Activated naive CD8-positive, alpha-beta T cell (primary cell): ENCODE results near the gene SIRT1.
"Not testable (repeated sequence)": the region's sequence is repeated elsewhere in the genome, so short reads cannot be mapped to it uniquely, and the experiment has no call there.

Source experiments
- H3K27ac Mint-ChIP-seq: one replicate; pipeline ENCODE4 v1.8.0; 2021; ENCODE audit warnings: mixed read lengths
- H3K27me3 Mint-ChIP-seq: one replicate; pipeline ENCODE4 v1.8.0; 2021; ENCODE audit warnings: mixed read lengths
- H3K36me3 Mint-ChIP-seq: one replicate; pipeline ENCODE4 v1.8.0; 2021; ENCODE audit warnings: mixed read lengths
- H3K4me1 Mint-ChIP-seq: one replicate; pipeline ENCODE4 v1.8.0; 2021; ENCODE audit warnings: low read depth, mixed read lengths
- H3K4me3 Mint-ChIP-seq: one replicate; pipeline ENCODE4 v1.8.0; 2021; ENCODE audit warnings: mild to moderate bottlenecking, mixed read lengths
- H3K9me3 Mint-ChIP-seq: one replicate; pipeline ENCODE4 v1.8.0; 2021; ENCODE audit warnings: low read depth, mixed read lengths

Gene SIRT1

DNA sequence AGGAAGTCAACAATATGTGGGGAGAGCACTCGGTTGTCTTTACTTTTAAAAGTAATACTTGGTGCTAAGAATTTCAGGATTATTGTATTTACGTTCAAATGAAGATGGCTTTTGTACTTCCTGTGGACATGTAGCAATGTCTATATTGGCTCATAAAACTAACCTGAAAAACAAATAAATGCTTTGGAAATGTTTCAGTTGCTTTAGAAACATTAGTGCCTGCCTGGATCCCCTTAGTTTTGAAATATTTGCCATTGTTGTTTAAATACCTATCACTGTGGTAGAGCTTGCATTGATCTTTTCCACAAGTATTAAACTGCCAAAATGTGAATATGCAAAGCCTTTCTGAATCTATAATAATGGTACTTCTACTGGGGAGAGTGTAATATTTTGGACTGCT, 32.7 kb downstream of the SIRT1 start:
- Mint-ChIP-seq H3K27ac (peak overlapping the region; percentile 72), H3K9me3 (no peaks in the 10 kb centered on the region), H3K36me3 (peaks cover 11% of the 10 kb centered on the region), H3K4me3 (no peak overlapping the region), H3K4me1 (peaks cover 19% of the 10 kb centered on the region), H3K27me3 (no peaks in the 10 kb centered on the region)

DNA sequence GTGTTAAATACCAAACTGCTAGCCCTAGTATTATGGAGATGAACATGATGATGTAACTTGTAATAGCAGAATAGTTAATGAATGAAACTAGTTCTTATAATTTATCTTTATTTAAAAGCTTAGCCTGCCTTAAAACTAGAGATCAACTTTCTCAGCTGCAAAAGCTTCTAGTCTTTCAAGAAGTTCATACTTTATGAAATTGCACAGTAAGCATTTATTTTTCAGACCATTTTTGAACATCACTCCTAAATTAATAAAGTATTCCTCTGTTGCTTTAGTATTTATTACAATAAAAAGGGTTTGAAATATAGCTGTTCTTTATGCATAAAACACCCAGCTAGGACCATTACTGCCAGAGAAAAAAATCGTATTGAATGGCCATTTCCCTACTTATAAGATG, 33.2 kb downstream of the SIRT1 start:
- H3K4me1 Mint-ChIP-seq = peaks cover 15% of the 10 kb centered on the region
- no peaks in the 10 kb centered on the region for H3K9me3 Mint-ChIP-seq
- H3K36me3 Mint-ChIP-seq = peaks cover 9% of the 10 kb centered on the region
- H3K27me3 Mint-ChIP-seq = no peaks in the 10 kb centered on the region
- no peak overlapping the region for H3K4me3 Mint-ChIP-seq
- peak overlapping the region; percentile 72 for H3K27ac Mint-ChIP-seq

DNA sequence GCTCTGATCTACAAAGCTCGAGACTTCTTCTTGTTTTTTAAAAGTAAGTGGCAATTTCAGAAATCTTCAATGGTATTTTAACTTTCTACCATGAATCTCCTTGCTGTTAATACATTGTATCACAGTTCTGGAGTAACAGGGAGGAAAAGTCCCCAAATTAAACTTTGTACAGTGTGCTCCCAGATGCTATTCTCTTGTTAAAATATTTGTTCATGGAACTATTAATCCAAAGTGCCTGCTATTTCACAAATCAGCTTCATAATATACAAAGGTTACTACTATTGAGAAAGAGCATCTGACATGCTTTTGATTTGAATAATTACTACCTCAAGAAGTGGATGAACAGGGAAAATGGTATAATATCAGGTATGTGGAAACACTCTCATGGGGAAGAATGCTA, 36.6 kb downstream of the SIRT1 start:
- Mint-ChIP-seq H3K27ac (no peak overlapping the region), H3K4me3 (no peak overlapping the region), H3K36me3 (peaks cover 8% of the 10 kb centered on the region), H3K9me3 (no peaks in the 10 kb centered on the region), H3K27me3 (no peaks in the 10 kb centered on the region), H3K4me1 (peaks cover 7% of the 10 kb centered on the region)

DNA sequence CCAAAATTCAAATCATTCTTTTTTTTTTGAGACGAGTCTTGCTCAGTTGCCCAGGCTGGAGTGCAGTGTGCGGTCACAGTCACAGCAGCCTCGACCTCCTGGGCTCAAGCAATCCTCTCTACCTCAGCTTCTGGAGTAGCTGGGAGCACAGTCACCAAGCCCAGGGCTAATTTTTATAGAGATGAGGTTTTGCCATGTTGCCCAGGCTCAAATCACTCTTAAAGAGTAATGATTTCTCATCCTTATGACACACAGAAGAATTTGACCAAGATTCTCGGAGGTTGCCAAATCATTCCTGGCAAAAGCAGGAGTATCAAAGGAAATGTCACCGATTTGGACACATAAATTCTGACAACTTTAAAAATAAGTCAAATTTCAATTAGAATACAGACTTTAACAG, 39.1 kb downstream of the SIRT1 start:
- Mint-ChIP-seq H3K4me3 (no peak overlapping the region), H3K4me1 (no peaks in the 10 kb centered on the region), H3K36me3 (peaks cover 4% of the 10 kb centered on the region), H3K27me3 (no peaks in the 10 kb centered on the region), H3K27ac (peak overlapping the region; percentile 22), H3K9me3 (no peaks in the 10 kb centered on the region)

DNA sequence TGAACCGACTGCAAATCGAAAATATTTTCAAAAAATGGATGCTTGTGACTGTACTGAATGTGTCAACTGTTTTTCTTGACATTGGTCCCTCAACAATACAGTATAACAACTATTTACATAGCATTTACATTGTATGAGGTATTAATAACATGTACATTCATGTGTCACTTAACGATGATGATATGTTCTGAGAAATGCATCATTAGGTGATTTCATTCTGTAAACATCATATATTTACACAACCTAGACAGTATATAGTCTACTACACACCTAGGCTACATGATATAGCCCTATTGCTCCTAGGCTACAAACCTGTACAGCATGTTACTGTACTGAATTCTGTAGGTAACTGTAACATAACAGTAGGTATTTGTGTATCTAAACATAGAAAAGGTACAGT, 39.7 kb downstream of the SIRT1 start:
- H3K9me3 Mint-ChIP-seq = no peaks in the 10 kb centered on the region
- H3K4me1 Mint-ChIP-seq = no peaks in the 10 kb centered on the region
- H3K36me3 Mint-ChIP-seq = peaks cover 3% of the 10 kb centered on the region
- no peak overlapping the region for H3K27ac Mint-ChIP-seq
- no peak overlapping the region for H3K4me3 Mint-ChIP-seq
- H3K27me3 Mint-ChIP-seq = no peaks in the 10 kb centered on the region

DNA sequence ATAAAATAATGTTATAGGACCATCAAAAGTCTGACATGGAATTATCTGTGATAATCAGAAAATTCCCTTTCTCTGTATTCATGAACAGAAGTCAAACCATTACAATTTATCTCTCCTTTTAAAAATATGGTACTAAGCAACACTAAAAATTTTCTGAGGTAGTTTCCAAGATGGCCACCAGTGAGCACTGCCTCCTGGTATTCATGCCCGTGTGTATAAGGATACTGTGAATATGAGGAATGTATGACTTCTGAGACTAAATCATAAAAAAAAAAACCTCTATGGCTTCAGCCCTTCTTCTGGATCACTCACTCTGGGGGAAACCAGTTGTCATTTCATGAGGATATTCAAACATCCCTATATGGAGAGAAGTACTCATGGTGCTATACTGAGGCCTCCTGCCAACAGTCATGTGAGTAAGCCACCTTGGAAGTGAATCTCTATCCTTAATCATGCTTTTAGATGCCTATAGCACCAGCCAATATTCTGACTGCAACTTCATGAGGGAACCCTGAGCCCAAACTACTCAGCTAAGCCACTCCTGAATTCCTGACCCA, 41.1 kb downstream of the SIRT1 start:
- Mint-ChIP-seq H3K36me3 (peaks cover 2% of the 10 kb centered on the region), H3K27me3 (no peaks in the 10 kb centered on the region), H3K27ac (no peak overlapping the region), H3K4me1 (no peaks in the 10 kb centered on the region), H3K4me3 (no peak overlapping the region), H3K9me3 (no peaks in the 10 kb centered on the region)

DNA sequence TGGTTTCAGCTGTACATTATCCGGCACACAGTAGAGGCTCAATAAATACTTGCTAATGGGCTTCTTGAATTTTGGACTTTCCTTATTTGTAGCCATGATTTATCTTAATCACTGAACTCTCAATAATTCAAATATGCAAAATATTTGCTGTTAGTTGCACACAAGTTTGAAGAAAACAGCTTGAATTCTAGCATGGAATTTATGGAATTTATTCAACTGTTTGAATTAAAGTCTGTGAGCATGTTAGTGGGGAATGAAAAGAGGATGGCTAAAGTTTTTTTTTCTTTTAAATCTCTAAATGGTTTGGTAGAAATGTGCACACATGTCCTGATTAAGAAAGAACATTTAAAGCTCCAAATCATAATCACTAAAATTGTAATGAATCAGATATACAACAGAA, 42.5 kb downstream of the SIRT1 start:
- Mint-ChIP-seq H3K9me3 (no peaks in the 10 kb centered on the region), H3K27me3 (no peaks in the 10 kb centered on the region), H3K4me3 (no peak overlapping the region), H3K36me3 (peaks cover 2% of the 10 kb centered on the region), H3K4me1 (no peaks in the 10 kb centered on the region), H3K27ac (peak overlapping the region; percentile 17)

DNA sequence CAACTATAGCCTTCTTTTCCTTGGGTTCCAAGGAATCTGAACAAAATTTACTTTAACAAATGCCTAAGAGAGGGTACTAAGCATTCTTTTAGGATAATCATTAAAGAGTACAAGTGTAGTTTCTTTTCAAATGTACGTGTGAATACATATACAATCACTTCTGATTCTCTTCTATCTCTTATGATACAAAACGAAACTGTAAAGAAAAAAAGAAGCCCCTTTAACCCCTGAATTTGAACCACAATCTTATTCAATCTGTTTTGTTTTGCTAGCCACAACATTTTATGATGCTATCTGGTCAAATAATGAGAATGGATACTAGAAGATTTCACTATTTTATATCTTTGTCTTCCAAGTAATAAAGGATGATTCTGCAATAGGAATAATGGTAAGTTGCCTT, 48.7 kb downstream of the SIRT1 start:
- no peaks in the 10 kb centered on the region for H3K27me3 Mint-ChIP-seq
- no peak overlapping the region for H3K27ac Mint-ChIP-seq
- H3K4me3 Mint-ChIP-seq = no peak overlapping the region
- H3K36me3 Mint-ChIP-seq = peaks cover 8% of the 10 kb centered on the region
- no peaks in the 10 kb centered on the region for H3K4me1 Mint-ChIP-seq
- no peaks in the 10 kb centered on the region for H3K9me3 Mint-ChIP-seq

DNA sequence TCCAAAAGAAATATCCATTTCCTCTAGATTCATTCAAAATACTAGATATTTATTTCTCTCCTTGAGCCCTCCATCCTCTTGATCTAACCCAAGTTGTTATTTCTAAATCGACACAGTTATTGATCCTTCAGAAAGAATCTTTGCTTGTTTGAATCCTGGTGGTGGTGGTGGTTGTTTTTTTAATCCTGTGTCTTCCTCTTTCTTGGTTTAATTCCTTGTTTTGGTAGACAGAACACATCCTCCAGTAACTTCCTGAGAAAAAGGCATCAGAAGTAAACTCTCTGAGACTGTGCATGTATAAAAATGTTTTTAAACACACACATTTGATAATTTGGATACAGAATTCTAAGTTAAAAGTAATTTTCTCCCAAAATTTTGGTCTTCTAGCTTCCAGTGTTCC, 49.9 kb downstream of the SIRT1 start:
- Mint-ChIP-seq H3K36me3 (peaks cover 8% of the 10 kb centered on the region), H3K27me3 (no peaks in the 10 kb centered on the region), H3K9me3 (no peaks in the 10 kb centered on the region), H3K4me1 (no peaks in the 10 kb centered on the region), H3K27ac (peak overlapping the region; percentile 61), H3K4me3 (no peak overlapping the region)

DNA sequence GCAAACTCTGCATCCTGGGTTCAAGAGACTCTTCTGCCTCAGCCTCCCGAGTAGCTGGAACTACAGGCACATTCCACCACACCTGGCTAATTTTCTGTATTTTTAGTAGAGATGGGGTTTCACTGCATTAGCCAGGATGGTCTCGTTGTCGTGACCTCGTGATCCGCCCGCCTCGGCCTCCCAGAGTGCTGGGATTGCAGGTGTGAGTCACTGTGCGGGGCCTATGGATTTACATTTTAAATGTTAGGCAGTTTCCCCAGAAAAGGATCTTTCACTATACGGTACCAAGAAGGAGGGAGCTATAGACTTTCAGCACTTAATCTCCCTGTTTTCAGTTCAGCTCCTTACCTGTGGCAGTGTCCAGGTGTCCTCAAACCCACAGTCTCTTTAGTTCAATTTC, 50.8 kb downstream of the SIRT1 start:
- Mint-ChIP-seq H3K27ac (no peak overlapping the region), H3K4me3 (no peak overlapping the region), H3K36me3 (peaks cover 8% of the 10 kb centered on the region), H3K27me3 (no peaks in the 10 kb centered on the region), H3K9me3 (no peaks in the 10 kb centered on the region), H3K4me1 (no peaks in the 10 kb centered on the region)

DNA sequence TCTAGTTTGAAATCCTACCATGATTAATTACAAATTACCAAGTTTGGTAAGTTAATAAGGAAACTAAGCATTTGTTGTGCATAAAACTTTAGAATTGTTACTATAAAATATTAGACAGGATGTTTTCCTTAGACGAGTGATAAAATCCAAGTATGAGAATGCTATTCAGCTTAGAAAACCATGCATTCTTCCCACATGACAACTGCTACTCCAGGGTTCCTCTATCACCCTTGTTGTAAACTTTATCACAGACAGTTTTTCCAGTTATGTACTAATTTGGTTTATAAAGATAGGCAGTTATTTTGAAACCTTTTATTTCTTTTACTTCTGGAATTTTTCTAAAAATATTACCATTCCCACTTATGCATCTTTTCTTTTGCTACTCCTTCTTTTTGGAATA, 52.0 kb downstream of the SIRT1 start:
- Mint-ChIP-seq H3K4me1 (no peaks in the 10 kb centered on the region), H3K27ac (no peak overlapping the region), H3K9me3 (no peaks in the 10 kb centered on the region), H3K36me3 (peaks cover 8% of the 10 kb centered on the region), H3K27me3 (no peaks in the 10 kb centered on the region), H3K4me3 (no peak overlapping the region)

DNA sequence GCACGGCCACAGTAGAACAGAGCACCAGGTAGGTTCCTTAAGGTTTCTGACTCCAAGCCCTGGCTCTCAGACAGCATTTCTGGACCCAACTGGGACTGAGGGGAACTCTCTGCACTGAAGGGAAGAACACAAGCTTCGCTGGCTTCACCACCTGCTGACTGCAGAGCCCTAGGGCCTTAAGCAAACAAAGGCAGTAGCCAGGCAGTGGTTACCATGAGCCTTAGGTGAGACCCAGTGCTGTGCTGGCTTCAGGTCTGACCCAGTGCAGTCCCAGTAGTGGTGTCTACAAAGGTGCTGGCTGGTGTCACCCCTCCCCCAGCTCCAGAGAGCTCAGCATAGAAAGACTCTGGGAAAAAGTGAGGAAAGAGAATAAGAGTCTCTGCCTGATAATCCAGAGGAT, 59.5 kb downstream of the SIRT1 start:
- Mint-ChIP-seq H3K27ac (no peak overlapping the region), H3K4me1 (peaks cover 4% of the 10 kb centered on the region), H3K9me3 (no peaks in the 10 kb centered on the region), H3K4me3 (no peak overlapping the region), H3K27me3 (no peaks in the 10 kb centered on the region), H3K36me3 (peaks cover 28% of the 10 kb centered on the region)

DNA sequence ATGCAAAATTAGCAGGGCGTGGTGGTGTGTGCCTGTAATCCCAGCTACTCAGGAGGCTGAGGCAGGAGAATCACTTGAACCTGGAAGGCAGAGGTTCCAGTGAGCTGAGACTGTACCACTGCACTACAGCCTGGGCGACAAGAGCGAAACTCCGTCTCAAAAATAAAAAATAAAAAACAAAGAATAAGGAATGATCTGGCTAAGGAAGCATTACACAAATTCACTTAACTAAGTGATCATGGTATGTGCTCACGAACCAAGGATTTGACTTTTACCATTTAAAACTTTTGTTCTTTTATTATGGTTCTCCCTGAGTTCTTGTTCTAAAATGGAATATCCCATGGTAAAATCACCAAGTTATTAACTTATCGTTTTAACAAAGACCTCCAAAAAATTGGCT, 71.2 kb downstream of the SIRT1 start:
- Mint-ChIP-seq H3K4me3 (no peak overlapping the region), H3K4me1 (no peaks in the 10 kb centered on the region), H3K36me3 (peaks cover 15% of the 10 kb centered on the region), H3K27me3 (no peaks in the 10 kb centered on the region), H3K9me3 (no peaks in the 10 kb centered on the region), H3K27ac (no peak overlapping the region)

DNA sequence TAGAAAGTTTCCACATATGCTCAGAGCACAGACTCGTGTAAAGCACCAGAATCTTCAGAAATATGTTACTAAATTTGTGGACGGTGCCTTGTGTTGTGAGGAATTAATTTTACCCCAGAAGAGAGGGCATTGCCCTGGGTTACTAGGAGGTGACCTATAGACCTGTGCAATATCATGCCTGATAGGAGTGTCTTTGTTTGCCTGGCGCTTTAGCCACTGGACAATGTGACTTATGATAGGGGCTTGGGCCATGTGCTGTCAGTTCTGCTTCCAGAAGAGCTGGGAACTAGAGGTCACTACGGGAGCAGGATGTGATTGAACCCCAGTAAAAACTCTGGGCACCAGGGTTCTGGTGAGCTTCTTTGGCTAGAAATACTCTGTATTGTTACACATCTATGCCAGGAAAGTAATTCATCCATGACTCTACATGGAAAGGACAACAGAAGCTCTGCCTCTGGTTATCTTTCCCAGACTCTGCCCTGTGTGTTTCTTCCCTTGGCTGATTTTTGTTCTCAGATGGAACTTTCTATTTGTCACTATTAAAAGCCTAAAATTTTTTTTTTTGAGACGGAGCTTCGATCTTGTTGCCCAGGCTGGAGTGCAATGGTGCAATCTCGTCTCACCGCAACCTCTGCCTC, 75.5 kb downstream of the SIRT1 start:
- Mint-ChIP-seq H3K4me3 (no peak overlapping the region), H3K27ac (no peak overlapping the region), H3K9me3 (no peaks in the 10 kb centered on the region), H3K4me1 (no peaks in the 10 kb centered on the region), H3K27me3 (no peaks in the 10 kb centered on the region), H3K36me3 (peaks cover 17% of the 10 kb centered on the region)

DNA sequence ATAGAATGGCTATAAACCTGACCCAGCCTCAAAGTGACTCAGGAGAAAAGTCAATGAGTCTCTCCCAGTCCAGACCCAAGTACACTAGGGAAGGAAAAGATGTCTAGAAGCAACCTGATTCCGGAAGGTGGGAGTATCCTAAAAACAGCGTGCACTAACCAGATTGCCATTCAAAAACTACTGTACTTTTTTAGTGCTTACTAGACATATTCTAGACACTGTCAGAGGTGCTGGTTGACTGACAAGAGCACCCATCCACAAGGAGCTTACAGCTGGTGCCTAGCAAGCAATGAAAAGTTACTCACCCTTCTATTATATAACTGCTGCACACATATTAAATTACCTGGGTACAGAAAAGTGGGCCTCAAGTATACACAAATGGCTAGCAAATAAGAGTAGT, 81.0 kb downstream of the SIRT1 start:
- H3K36me3 Mint-ChIP-seq = peaks cover 39% of the 10 kb centered on the region
- no peak overlapping the region for H3K4me3 Mint-ChIP-seq
- no peaks in the 10 kb centered on the region for H3K9me3 Mint-ChIP-seq
- H3K27ac Mint-ChIP-seq = no peak overlapping the region
- no peaks in the 10 kb centered on the region for H3K27me3 Mint-ChIP-seq
- peaks cover 10% of the 10 kb centered on the region for H3K4me1 Mint-ChIP-seq

DNA sequence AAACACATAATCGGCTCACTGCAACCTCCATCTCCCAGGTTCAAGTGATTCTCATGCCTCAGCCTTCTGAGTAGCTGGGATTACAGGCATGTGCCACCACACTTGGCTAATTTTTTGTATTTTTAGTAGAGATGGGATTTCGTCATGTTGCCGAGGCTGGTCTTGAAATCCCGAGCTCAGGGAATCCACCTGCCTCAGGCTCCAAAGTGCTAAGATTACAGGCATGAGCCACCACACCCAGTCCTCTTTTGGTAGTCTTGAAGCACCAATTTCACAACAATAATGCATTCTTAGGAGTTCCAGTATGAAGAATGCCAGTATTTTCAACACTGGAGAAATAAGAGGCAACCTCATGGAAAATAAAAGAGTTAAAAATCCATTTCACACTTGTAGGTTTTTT, 81.6 kb downstream of the SIRT1 start:
- Mint-ChIP-seq H3K36me3 (peaks cover 38% of the 10 kb centered on the region), H3K4me1 (peaks cover 10% of the 10 kb centered on the region)
- H3K4me3 Mint-ChIP-seq, H3K27ac Mint-ChIP-seq, H3K9me3 Mint-ChIP-seq, H3K27me3 Mint-ChIP-seq: not testable (repeated sequence)
